ENCODE results near the gene XPNPEP2. TPM values are rescaled to one million over a fixed set of nuclear protein-coding genes. Genes with fewer than 3 reads are reported as not detected.

Gene XPNPEP2
- polyA plus RNA-seq, 4 donors, result 14.6 to 52.9 (median 44.8) TPM

GRCh38 chrX:129795584-129795983 is 56.8 kb downstream of the XPNPEP2 start:
- DNase-seq (ENCODE audit: low read depth in 4 of 4, low spot score in 3 of 4), result no peak

- no peak for DNase-seq (ENCODE audit: low read depth in 4 of 4, low spot score in 3 of 4)
These were observed 58.6 kb downstream of the XPNPEP2 start for GRCh38 chrX:129797251-129797906.

- DNase-seq (ENCODE audit: low read depth in 4 of 4, low spot score in 3 of 4), result no peak
These were observed 59.7 kb downstream of the XPNPEP2 start for GRCh38 chrX:129798456-129798855.

- no peak for DNase-seq (ENCODE audit: low read depth in 4 of 4, low spot score in 3 of 4)
These were observed 60.1 kb downstream of the XPNPEP2 start for GRCh38 chrX:129798888-129799287.

GRCh38 chrX:129800186-129800585 is 61.4 kb downstream of the XPNPEP2 start:
- DNase-seq (ENCODE audit: low read depth in 4 of 4, low spot score in 3 of 4), result no peak

- no peak for DNase-seq (ENCODE audit: low read depth in 4 of 4, low spot score in 3 of 4)
These were observed 64.1 kb downstream of the XPNPEP2 start for GRCh38 chrX:129802863-129803262.

- peak in 1 of 4 donors; percentile 25 for DNase-seq (ENCODE audit: low read depth in 4 of 4, low spot score in 3 of 4)
These were observed 66.0 kb downstream of the XPNPEP2 start for GRCh38 chrX:129804806-129805205.

- DNase-seq (ENCODE audit: low read depth in 4 of 4, low spot score in 3 of 4), result no peak
These were observed 69.5 kb downstream of the XPNPEP2 start for GRCh38 chrX:129808158-129808828.

GRCh38 chrX:129808829-129809796 is 70.3 kb downstream of the XPNPEP2 start:
- DNase-seq (ENCODE audit: low read depth in 4 of 4, low spot score in 3 of 4), result no peak

- DNase-seq (ENCODE audit: low read depth in 4 of 4, low spot score in 3 of 4), result no peak
These were observed 75.0 kb downstream of the XPNPEP2 start for GRCh38 chrX:129813662-129814368.

- no peak for DNase-seq (ENCODE audit: low read depth in 4 of 4, low spot score in 3 of 4)
These were observed 79.3 kb downstream of the XPNPEP2 start for GRCh38 chrX:129818123-129818522.

Other genes starting within 250 kb of the XPNPEP2 start
- gene SMARCA1, start 215.5 kb upstream of the XPNPEP2 start, polyA plus RNA-seq (ENCODE audit: insufficient read length in 4 of 4), result 100 to 1,000 TPM; 103 to 142 (median 113) TPM
- 10 to 100 TPM; 29.3 to 33.5 (median 30.6) TPM for gene OCRL, start 198.7 kb upstream of the XPNPEP2 start, polyA plus RNA-seq (ENCODE audit: insufficient read length in 4 of 4)
- 1 to 10 TPM; 4.6 to 7.4 (median 6.1) TPM for gene APLN, start 84.0 kb upstream of the XPNPEP2 start, polyA plus RNA-seq (ENCODE audit: insufficient read length in 4 of 4)
- gene SASH3, start 41.0 kb downstream of the XPNPEP2 start, polyA plus RNA-seq (ENCODE audit: insufficient read length in 4 of 4), result 1 to 10 TPM; 1.8 to 3.6 (median 2.3) TPM
- 10 to 100 TPM; 40.6 to 50.0 (median 44.6) TPM for gene ZDHHC9, start 104.9 kb downstream of the XPNPEP2 start, polyA plus RNA-seq (ENCODE audit: insufficient read length in 4 of 4)
- gene UTP14A, start 167.2 kb downstream of the XPNPEP2 start, polyA plus RNA-seq (ENCODE audit: insufficient read length in 4 of 4), result 10 to 100 TPM; 18.2 to 27.6 (median 26.0) TPM
- gene BCORL1, start 243.7 kb downstream of the XPNPEP2 start, polyA plus RNA-seq (ENCODE audit: insufficient read length in 4 of 4), result 10 to 100 TPM; 17.0 to 21.1 (median 17.9) TPM

All from left renal pelvis (tissue), 4 donors.